ENCODE results near the gene GNGT2. TPM values are rescaled to one million over a fixed set of nuclear protein-coding genes. Genes with fewer than 3 reads are reported as not detected.

The GNGT2 gene
- total and polyA plus RNA-seq, 2 experiments from 2014 or later: 0.42 to 1.5 TPM

GRCh38 chr17:49227436-49228261, 17.3 kb upstream of the GNGT2 start:
- peak; percentile 18 for ATAC-seq
- TF ChIP-seq EZH2 (IDR thresholded peaks at IDR 0.05; ENCODE audit: low read depth, unreplicated experiment) (no peak), ZNF331 (CRISPR knock-in tag; IDR thresholded peaks at IDR 0.05; ENCODE audit: low read depth) (no peak), ZNF114 (CRISPR knock-in tag; IDR thresholded peaks at IDR 0.05) (no peak)
- TF ChIP-seq, protein P1, sequence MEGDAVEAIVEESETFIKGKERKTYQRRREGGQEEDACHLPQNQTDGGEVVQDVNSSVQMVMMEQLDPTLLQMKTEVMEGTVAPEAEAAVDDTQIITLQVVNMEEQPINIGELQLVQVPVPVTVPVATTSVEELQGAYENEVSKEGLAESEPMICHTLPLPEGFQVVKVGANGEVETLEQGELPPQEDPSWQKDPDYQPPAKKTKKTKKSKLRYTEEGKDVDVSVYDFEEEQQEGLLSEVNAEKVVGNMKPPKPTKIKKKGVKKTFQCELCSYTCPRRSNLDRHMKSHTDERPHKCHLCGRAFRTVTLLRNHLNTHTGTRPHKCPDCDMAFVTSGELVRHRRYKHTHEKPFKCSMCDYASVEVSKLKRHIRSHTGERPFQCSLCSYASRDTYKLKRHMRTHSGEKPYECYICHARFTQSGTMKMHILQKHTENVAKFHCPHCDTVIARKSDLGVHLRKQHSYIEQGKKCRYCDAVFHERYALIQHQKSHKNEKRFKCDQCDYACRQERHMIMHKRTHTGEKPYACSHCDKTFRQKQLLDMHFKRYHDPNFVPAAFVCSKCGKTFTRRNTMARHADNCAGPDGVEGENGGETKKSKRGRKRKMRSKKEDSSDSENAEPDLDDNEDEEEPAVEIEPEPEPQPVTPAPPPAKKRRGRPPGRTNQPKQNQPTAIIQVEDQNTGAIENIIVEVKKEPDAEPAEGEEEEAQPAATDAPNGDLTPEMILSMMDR (conservative IDR thresholded peaks at IDR 0.05; ENCODE audit: low read depth in 2 of 2): peak; percentile 80 to 95
- TF ChIP-seq, protein P2, sequence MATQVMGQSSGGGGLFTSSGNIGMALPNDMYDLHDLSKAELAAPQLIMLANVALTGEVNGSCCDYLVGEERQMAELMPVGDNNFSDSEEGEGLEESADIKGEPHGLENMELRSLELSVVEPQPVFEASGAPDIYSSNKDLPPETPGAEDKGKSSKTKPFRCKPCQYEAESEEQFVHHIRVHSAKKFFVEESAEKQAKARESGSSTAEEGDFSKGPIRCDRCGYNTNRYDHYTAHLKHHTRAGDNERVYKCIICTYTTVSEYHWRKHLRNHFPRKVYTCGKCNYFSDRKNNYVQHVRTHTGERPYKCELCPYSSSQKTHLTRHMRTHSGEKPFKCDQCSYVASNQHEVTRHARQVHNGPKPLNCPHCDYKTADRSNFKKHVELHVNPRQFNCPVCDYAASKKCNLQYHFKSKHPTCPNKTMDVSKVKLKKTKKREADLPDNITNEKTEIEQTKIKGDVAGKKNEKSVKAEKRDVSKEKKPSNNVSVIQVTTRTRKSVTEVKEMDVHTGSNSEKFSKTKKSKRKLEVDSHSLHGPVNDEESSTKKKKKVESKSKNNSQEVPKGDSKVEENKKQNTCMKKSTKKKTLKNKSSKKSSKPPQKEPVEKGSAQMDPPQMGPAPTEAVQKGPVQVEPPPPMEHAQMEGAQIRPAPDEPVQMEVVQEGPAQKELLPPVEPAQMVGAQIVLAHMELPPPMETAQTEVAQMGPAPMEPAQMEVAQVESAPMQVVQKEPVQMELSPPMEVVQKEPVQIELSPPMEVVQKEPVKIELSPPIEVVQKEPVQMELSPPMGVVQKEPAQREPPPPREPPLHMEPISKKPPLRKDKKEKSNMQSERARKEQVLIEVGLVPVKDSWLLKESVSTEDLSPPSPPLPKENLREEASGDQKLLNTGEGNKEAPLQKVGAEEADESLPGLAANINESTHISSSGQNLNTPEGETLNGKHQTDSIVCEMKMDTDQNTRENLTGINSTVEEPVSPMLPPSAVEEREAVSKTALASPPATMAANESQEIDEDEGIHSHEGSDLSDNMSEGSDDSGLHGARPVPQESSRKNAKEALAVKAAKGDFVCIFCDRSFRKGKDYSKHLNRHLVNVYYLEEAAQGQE (IDR thresholded peaks at IDR 0.05; ENCODE audit: unreplicated experiment): no peak
- Mint-ChIP-seq H3K4me3 (no peak overlapping the region; the same call in 2 of the 3 replicates), H3K27ac (no peak overlapping the region), H3K27me3 (ENCODE audit: insufficient read depth, low read depth, poor library complexity) (peaks cover 80% of the 10 kb centered on the region), H3K9me3 (no peaks in the 10 kb centered on the region), H3K4me1 (peaks cover 15% of the 10 kb centered on the region), H3K36me3 (ENCODE audit: low read depth) (no peaks in the 10 kb centered on the region; the same call in 2 of the 3 replicates)
- no peak overlapping the region for H3K4me3 ChIP-seq
- no peak overlapping the region for H3K4me2 ChIP-seq
- no peaks in the 10 kb centered on the region for H4K20me1 ChIP-seq (replicated peaks; ENCODE audit: insufficient read depth)
- peaks cover 90% of the 10 kb centered on the region for H3K27me3 ChIP-seq (ENCODE audit: insufficient read depth)
- peak; percentile 88 for DNase-seq (ENCODE audit: low spot score)
- no peaks in the 10 kb centered on the region for H3K9me2 ChIP-seq (ENCODE audit: insufficient read depth)
- H3K4me1 ChIP-seq (ENCODE audit: insufficient read depth): peaks cover 17% of the 10 kb centered on the region
- H2AFZ ChIP-seq: no peak overlapping the region
- no peak overlapping the region for H3K27ac ChIP-seq (ENCODE audit: low read depth)
- H3F3A ChIP-seq (replicated peaks; ENCODE audit: low read depth): peaks cover 9% of the 10 kb centered on the region; the same call in 1 of the 2 replicates
- no peaks in the 10 kb centered on the region for H3K36me3 ChIP-seq (ENCODE audit: insufficient read depth)
- H3K79me2 ChIP-seq (replicated peaks; ENCODE audit: insufficient read depth): no peaks in the 10 kb centered on the region

DNA sequence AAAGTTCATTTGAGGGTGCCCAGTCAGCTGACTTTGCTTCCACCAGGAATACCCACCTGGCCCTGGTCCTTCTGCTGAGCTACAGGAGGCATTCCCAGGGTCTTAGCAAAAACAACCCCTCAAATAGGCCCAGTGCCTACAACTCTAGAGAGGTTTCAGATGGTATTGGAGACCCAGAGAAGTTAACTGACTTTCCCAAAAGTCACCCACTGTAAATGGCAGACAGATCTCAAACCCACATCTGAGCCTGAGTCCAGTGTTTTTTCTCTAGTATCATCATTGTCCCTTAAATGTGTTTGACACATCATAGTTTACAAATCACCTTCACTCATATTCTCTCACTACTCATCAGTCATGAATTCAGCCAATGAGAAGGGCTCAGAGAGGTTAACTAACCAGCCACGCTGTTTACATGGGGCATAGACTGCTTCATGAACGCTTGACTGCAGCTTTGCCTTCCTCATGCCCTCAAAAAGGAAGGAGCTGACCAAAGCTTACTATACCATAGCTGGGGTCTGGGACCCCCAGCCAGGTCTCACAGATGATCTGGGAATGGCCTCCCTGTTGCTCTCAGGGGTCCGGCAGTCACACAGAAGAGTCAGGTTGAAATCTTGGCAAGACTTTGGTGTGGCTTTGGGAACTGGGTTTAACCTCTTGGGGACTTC, 16.5 kb upstream of the GNGT2 start:
- H3K4me3 ChIP-seq: no peak overlapping the region
- H3K4me2 ChIP-seq: no peak overlapping the region
- ATAC-seq (no peak), DNase-seq (ENCODE audit: low spot score) (no peak)
- H3F3A ChIP-seq (replicated peaks; ENCODE audit: low read depth): peaks cover 9% of the 10 kb centered on the region; the same call in 1 of the 2 replicates
- Mint-ChIP-seq H3K9me3 (no peaks in the 10 kb centered on the region), H3K4me3 (no peak overlapping the region; the same call in 2 of the 3 replicates), H3K36me3 (ENCODE audit: low read depth) (no peaks in the 10 kb centered on the region; the same call in 2 of the 3 replicates), H3K27me3 (ENCODE audit: insufficient read depth, low read depth, poor library complexity) (peaks cover 81% of the 10 kb centered on the region), H3K27ac (no peak overlapping the region), H3K4me1 (peaks cover 15% of the 10 kb centered on the region)
- H3K27ac ChIP-seq (ENCODE audit: low read depth): no peak overlapping the region
- no peak overlapping the region for H2AFZ ChIP-seq
- no peaks in the 10 kb centered on the region for H3K36me3 ChIP-seq (ENCODE audit: insufficient read depth)
- peaks cover 17% of the 10 kb centered on the region for H3K4me1 ChIP-seq (ENCODE audit: insufficient read depth)
- H3K9me2 ChIP-seq (ENCODE audit: insufficient read depth): no peaks in the 10 kb centered on the region
- no peaks in the 10 kb centered on the region for H3K79me2 ChIP-seq (replicated peaks; ENCODE audit: insufficient read depth)
- no peaks in the 10 kb centered on the region for H4K20me1 ChIP-seq (replicated peaks; ENCODE audit: insufficient read depth)
- H3K27me3 ChIP-seq (ENCODE audit: insufficient read depth): peaks cover 92% of the 10 kb centered on the region
- TF ChIP-seq ZNF462 (CRISPR knock-in tag; IDR thresholded peaks at IDR 0.05) (no peak), EZH2phosphoT487 (IDR thresholded peaks at IDR 0.05; ENCODE audit: unreplicated experiment) (no peak)

Data from GM23338 (cell line).